SK-N-SH (cell line): ENCODE data around the gene ATP11A. TPM values are rescaled to one million over a fixed set of nuclear protein-coding genes. Genes with fewer than 3 reads are reported as not detected.

Experiments
- CTCF ChIA-PET: fragments of 300-600, 350-600 bp; formaldehyde crosslinking; extraction: SDS; loops from one replicate; lab custom pipeline; 2021; lab: Yijun Ruan, JAX
- POLR2A ChIA-PET: fragments of 350-600 bp; sonication (Branson Sonifier 250); formaldehyde crosslinking; extraction: SDS; loops from one replicate; lab custom pipeline; 2020; ENCODE audit warnings: antibody characterized with exemption, inconsistent platforms; lab: Yijun Ruan, JAX
- DNase-seq: peaks from one replicate; pipeline ENCODE4 v3.0.0; 2012
- H2AFZ ChIP-seq: fragments of 200-600 bp; sonication (generic); 2 replicates; pipeline ENCODE4 v1.8.1; 2016; ENCODE audit warnings: antibody characterized with exemption, mild to moderate bottlenecking, low read depth
- H3F3A ChIP-seq: fragments of 200-600 bp; sonication (generic); replicated peaks from 2 replicates; pipeline ENCODE3; 2016; ENCODE audit warnings: antibody characterized with exemption, mild to moderate bottlenecking; ENCODE audit not compliant: insufficient read depth
- H3K27ac ChIP-seq, 2 experiments: fragments of 200-500 bp in 1 of 2; fragments of 200-600 bp in 1 of 2; sonication (Bioruptor generic) in 1 of 2; sonication (generic), shearing (Covaris generic) in 1 of 2; 2 replicates each; pipeline versions ENCODE4 v1.5.1 to v1.6.1; 2014 to 2016; ENCODE audit warnings: low read depth in 2 of 2, inconsistent platforms in 1 of 2, low read length in 1 of 2, mild to moderate bottlenecking in 1 of 2, mixed read lengths in 1 of 2
- H3K27me3 ChIP-seq: fragments of 200-600 bp; sonication (generic), shearing (Covaris generic); 2 replicates; pipeline ENCODE4 v1.6.1; 2016; ENCODE audit warnings: mixed run types; ENCODE audit not compliant: insufficient read depth
- H3K36me3 ChIP-seq, 2 experiments: fragments of 200-500 bp in 1 of 2; fragments of 200-600 bp in 1 of 2; sonication (Bioruptor generic) in 1 of 2; sonication (generic) in 1 of 2; replicated peaks in 1 of 2; 2 replicates each; pipeline versions ENCODE3 to v1.5.1; 2014 to 2016; ENCODE audit warnings: low read length in 1 of 2, mild to moderate bottlenecking in 1 of 2; ENCODE audit not compliant: insufficient read depth in 2 of 2, control insufficient read depth in 1 of 2
- H3K4me1 ChIP-seq, 2 experiments: fragments of 200-500 bp in 1 of 2; fragments of 200-600 bp in 1 of 2; sonication (Bioruptor generic) in 1 of 2; sonication (generic), shearing (Covaris generic) in 1 of 2; 2 replicates each; pipeline versions ENCODE4 v1.5.1 to v1.6.1; 2014 to 2016; ENCODE audit warnings: low read depth in 1 of 2, low read length in 1 of 2, mixed run types in 1 of 2; ENCODE audit not compliant: insufficient read depth in 2 of 2, control insufficient read depth in 1 of 2
- H3K4me2 ChIP-seq: fragments of 200-600 bp; sonication (generic), shearing (Covaris generic); 2 replicates; pipeline ENCODE4 v1.6.1; 2017; ENCODE audit warnings: mixed run types
- H3K4me3 ChIP-seq, 2 experiments: fragments of 200-500 bp in 1 of 2; fragments of 200-600 bp in 1 of 2; sonication (Bioruptor generic) in 1 of 2; sonication (generic), shearing (Covaris generic) in 1 of 2; 2 replicates each; pipeline versions ENCODE4 v1.5.1 to v1.8.1; 2014 to 2016; ENCODE audit warnings: low read depth in 2 of 2, inconsistent platforms in 1 of 2, low read length in 1 of 2, mild to moderate bottlenecking in 1 of 2, mixed read lengths in 1 of 2, moderate library complexity in 1 of 2
- H3K79me2 ChIP-seq: fragments of 200-600 bp; sonication (generic); 2 replicates; pipeline ENCODE4 v1.8.1; 2017; ENCODE audit warnings: mild to moderate bottlenecking; ENCODE audit not compliant: insufficient read depth
- H3K9ac ChIP-seq: fragments of 200-600 bp; sonication (generic); 2 replicates; pipeline ENCODE4 v1.6.1; 2017; ENCODE audit warnings: mixed run types
- H3K9me2 ChIP-seq: fragments of 200-600 bp; sonication (generic); 2 replicates; pipeline ENCODE4 v1.6.1; 2017; ENCODE audit warnings: mixed run types
- H3K9me3 ChIP-seq: fragments of 200-600 bp; sonication (generic); 2 replicates; pipeline ENCODE4 v1.6.1; 2017; ENCODE audit warnings: mixed run types, mild to moderate bottlenecking, moderate library complexity
- H4K20me1 ChIP-seq: fragments of 200-600 bp; sonication (generic); 2 replicates; pipeline ENCODE4 v1.6.1; 2017; ENCODE audit warnings: mild to moderate bottlenecking, mixed run types; ENCODE audit not compliant: insufficient read depth
- ELF1 ChIP-seq: IDR thresholded peaks from 2 replicates; pipeline ENCODE4 v1.4.0; 2012
- FOSL2 ChIP-seq: IDR thresholded peaks from 2 replicates; pipeline ENCODE4 v1.4.0; 2012; ENCODE audit warnings: low read depth, mild to moderate bottlenecking, moderate library complexity, borderline replicate concordance
- GABPA ChIP-seq: IDR thresholded peaks from 2 replicates; pipeline ENCODE4 v1.4.0; 2012; ENCODE audit warnings: low read depth, mild to moderate bottlenecking
- MEF2A ChIP-seq: IDR thresholded peaks from 2 replicates; pipeline ENCODE4 v1.4.0; 2012; ENCODE audit warnings: low read depth, borderline replicate concordance
- PBX3 ChIP-seq: IDR thresholded peaks from 2 replicates; pipeline ENCODE4; 2012
- POLR2AphosphoS5 ChIP-seq: IDR thresholded peaks from 2 replicates; pipeline ENCODE4 v1.6.1; 2012; ENCODE audit warnings: low read depth, low read length
- RAD21 ChIP-seq: IDR thresholded peaks from 2 replicates; pipeline ENCODE4 v1.6.1; 2012; ENCODE audit warnings: mild to moderate bottlenecking, low read length
- REST ChIP-seq: IDR thresholded peaks from 2 replicates; pipeline ENCODE4 v1.6.1; 2012; ENCODE audit warnings: mild to moderate bottlenecking, low read depth, low read length, moderate library complexity
- RFX5 ChIP-seq: IDR thresholded peaks from 2 replicates; pipeline ENCODE4 v1.6.1; 2012; ENCODE audit warnings: mild to moderate bottlenecking, improper control_type of control experiment, low read length
- ZBTB33 ChIP-seq: IDR thresholded peaks from 2 replicates; pipeline ENCODE4 v1.4.0; 2012; ENCODE audit warnings: low read depth, borderline replicate concordance
- WGBS: methylation state at CpG from one replicate; pipeline ENCODE4 v1.1.6; 2017; ENCODE audit warnings: low lambda C conversion rate; 5-methylcytosine and 5-hydroxymethylcytosine counted together
- polyA plus RNA-seq, 3 experiments: library from polyadenylated mRNA; depleted of rRNA; stranded (reverse); fragments of >200 nt; gene quantifications; 2 replicates each; pipeline ENCODE4 v1.2.3, GENCODE V29; 2012

The ATP11A gene
- polyA plus RNA-seq, 1 of the 3 experiments (the other 2 are of a cell fraction): 4.1 TPM

- POLR2A ChIA-PET: no interaction called here
- Histone ChIP-seq H3K27ac (no peak overlapping the region), H3K36me3 (no peaks in the 10 kb centered on the region), H3K9ac (no peak overlapping the region), H3K27me3 (no peaks in the 10 kb centered on the region), H2AFZ (no peak overlapping the region), H3K9me2 (no peaks in the 10 kb centered on the region), H3K4me2 (no peak overlapping the region), H3K4me3 (no peak overlapping the region), H3K79me2 (no peaks in the 10 kb centered on the region), H3K9me3 (no peaks in the 10 kb centered on the region), H3K4me1 (peaks cover 0 to 13% of the 10 kb centered on the region in 2 experiments; a peak in 2 of 4 replicates), H3F3A (peaks cover 7% of the 10 kb centered on the region), H4K20me1 (no peaks in the 10 kb centered on the region)
- TF ChIP-seq POLR2AphosphoS5: no peak
- TF ChIP-seq ZBTB33: no peak
- TF ChIP-seq GABPA: no peak
- TF ChIP-seq PBX3: no peak
- no peak for TF ChIP-seq MEF2A
- no peak for TF ChIP-seq RAD21
- no peak for TF ChIP-seq RFX5
- 91% methylated on average over 14 of the region's 17 CpGs for WGBS
- DNase-seq: no peak
- CTCF ChIA-PET: interaction anchor here (0.9 to 1.5 kb wide), 3 partner anchors 10 to 571 kb away, joined by 3 read pairs; partner anchors contain the start of gene LAMP1
Observed at GRCh38 chr13:112726016-112726767, 36.4 kb downstream of the ATP11A start.

- H3K27ac ChIP-seq: no peak overlapping the region
- no peaks in the 10 kb centered on the region for H3K9me2 ChIP-seq
- no peak overlapping the region for H3K9ac ChIP-seq
- H2AFZ ChIP-seq: no peak overlapping the region
- WGBS: 96% methylated on average over 17 of the region's 17 CpGs
- CTCF ChIA-PET: no interaction called here
- H3K36me3 ChIP-seq: no peaks in the 10 kb centered on the region
- H3K4me2 ChIP-seq: no peak overlapping the region
- no peaks in the 10 kb centered on the region for H3K79me2 ChIP-seq
- H3K9me3 ChIP-seq: no peaks in the 10 kb centered on the region
- H3F3A ChIP-seq: peaks cover 4% of the 10 kb centered on the region
- no peaks in the 10 kb centered on the region for H4K20me1 ChIP-seq
- TF ChIP-seq FOSL2: no peak
- no peak for TF ChIP-seq ELF1
- no peak for TF ChIP-seq REST
- H3K27me3 ChIP-seq: no peaks in the 10 kb centered on the region
- DNase-seq: no peak
- peaks cover 0 to 13% of the 10 kb centered on the region in 2 experiments; a peak in 2 of 4 replicates for H3K4me1 ChIP-seq
- no peak overlapping the region for H3K4me3 ChIP-seq
- POLR2A ChIA-PET: no interaction called here
Observed at GRCh38 chr13:112727581-112727980, 37.7 kb downstream of the ATP11A start.
